Nephron progenitor cell (in vitro differentiated cells): ENCODE measurements around the gene SEPTIN8.

Source experiments
- DNase-seq: peaks from one replicate; pipeline ENCODE4 v3.0.0; 2021
- H3K27ac Mint-ChIP-seq: 2 replicates; pipeline ENCODE4 v1.8.0; 2021; ENCODE audit warnings: mild to moderate bottlenecking, moderate library complexity, mixed read lengths
- H3K27me3 Mint-ChIP-seq: 2 replicates; pipeline ENCODE4 v1.8.0; 2021; ENCODE audit warnings: mild to moderate bottlenecking, low read depth, mixed read lengths; ENCODE audit not compliant: poor library complexity
- H3K36me3 Mint-ChIP-seq: 2 replicates; pipeline ENCODE4 v1.8.0; 2021; ENCODE audit warnings: low read depth, mixed read lengths
- H3K4me1 Mint-ChIP-seq: 2 replicates; pipeline ENCODE4 v1.8.0; 2021; ENCODE audit warnings: mixed read lengths
- H3K4me3 Mint-ChIP-seq: 2 replicates; pipeline ENCODE4 v1.8.0; 2021; ENCODE audit warnings: mild to moderate bottlenecking, moderate library complexity, mixed read lengths
- H3K9me3 Mint-ChIP-seq: 2 replicates; pipeline ENCODE4 v1.8.0; 2021; ENCODE audit warnings: mild to moderate bottlenecking, moderate library complexity, mixed read lengths
- TF ChIP-seq, protein P1 (sequence below): fragments of 200-600 bp; sonication (generic); IDR thresholded peaks from 2 replicates; pipeline ENCODE4 v1.5.0; 2021; ENCODE audit warnings: antibody characterized with exemption

SEPTIN8 gene

DNA sequence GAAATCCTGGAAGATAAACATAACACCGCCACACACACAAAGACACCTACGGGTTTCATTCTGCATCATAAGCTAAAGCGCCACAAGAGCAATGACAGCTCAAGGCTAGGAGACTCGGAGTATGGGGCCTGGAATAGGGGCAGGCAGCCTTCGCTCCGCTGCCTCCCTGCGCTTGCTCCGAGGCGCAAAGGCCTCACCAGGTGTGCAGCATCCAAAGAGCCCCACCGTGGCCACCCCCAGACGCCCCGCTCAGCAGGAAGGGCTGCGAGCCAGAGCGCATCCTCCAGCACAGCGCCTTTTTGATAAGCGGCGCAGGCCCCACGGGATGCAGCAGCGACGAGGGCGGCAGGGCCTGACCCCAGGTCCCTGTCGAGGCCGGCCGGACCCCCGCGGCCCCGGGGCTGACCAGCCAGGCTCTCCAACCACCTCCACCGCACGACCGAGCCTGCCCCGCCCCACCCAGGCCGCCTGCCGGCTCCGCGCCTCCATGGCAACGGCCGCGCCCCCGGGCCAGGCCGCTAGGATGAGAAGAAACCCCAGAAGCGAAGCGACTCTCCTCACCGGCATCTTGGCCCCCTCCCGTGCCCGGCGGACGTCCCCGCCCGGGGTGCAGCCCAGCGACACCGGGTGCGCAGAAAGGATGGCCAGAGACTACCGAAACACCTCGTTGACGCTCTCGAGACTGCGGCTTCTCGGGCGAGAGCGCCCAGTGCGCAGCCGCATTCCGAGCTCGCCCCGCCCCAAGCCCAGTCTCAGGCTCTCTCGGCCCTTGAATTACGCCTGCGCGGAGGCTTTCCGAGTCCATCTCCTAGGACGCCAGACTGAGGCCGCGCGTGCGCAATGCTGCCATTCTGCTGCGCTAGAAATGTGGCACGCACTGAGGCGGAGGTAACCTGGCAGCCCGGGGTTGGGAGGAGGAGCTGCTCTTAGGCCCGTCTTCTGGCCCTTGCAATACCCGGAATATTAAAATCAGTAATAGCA, 39.9 kb downstream of the SEPTIN8 start, which contains the start of gene KIF3A:
TSS of gene KIF3A (minus strand) at position 694 of the 981 bp plus-strand sequence. CDS start at position 567, 127 bp downstream.
- TF ChIP-seq, protein P1, sequence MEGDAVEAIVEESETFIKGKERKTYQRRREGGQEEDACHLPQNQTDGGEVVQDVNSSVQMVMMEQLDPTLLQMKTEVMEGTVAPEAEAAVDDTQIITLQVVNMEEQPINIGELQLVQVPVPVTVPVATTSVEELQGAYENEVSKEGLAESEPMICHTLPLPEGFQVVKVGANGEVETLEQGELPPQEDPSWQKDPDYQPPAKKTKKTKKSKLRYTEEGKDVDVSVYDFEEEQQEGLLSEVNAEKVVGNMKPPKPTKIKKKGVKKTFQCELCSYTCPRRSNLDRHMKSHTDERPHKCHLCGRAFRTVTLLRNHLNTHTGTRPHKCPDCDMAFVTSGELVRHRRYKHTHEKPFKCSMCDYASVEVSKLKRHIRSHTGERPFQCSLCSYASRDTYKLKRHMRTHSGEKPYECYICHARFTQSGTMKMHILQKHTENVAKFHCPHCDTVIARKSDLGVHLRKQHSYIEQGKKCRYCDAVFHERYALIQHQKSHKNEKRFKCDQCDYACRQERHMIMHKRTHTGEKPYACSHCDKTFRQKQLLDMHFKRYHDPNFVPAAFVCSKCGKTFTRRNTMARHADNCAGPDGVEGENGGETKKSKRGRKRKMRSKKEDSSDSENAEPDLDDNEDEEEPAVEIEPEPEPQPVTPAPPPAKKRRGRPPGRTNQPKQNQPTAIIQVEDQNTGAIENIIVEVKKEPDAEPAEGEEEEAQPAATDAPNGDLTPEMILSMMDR = no peak
- peaks cover 17% of the 10 kb centered on the region for H3K36me3 Mint-ChIP-seq

DNA sequence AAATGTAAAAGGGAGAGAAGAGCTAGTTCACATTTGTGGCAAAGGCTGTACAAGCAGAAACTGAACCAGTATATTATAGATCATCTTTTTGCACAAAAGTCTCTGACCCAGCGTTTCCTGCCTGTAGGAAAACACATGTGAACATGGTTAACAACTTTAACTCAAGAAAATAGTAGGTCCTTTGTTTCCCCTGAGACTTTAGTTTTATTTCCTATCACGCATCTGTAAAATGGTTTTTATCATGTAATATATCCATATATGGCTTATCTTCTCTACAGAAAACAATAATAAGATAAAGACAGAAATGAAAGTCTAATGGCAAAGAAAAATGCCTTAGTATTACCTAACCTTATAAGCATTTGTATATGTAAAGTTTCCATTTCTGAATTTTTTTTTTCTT, 42.4 kb downstream of the SEPTIN8 start:
- Mint-ChIP-seq H3K4me3 (no peak overlapping the region), H3K9me3 (no peaks in the 10 kb centered on the region), H3K27ac (no peak overlapping the region)

More for the DNA sequence above, 39.9 kb downstream of the SEPTIN8 start, which contains the start of gene KIF3A:
- Mint-ChIP-seq H3K27ac (no peak within 1 kb of the TSS), H3K4me3 (peak within 1 kb of the TSS; percentile 87), H3K9me3 (peaks cover 9% of the 10 kb centered on the region), H3K4me1 (peaks cover 25% of the 10 kb centered on the region), H3K27me3 (peaks cover 36% of the 10 kb centered on the region)
- DNase-seq = peak; percentile 98

DNA sequence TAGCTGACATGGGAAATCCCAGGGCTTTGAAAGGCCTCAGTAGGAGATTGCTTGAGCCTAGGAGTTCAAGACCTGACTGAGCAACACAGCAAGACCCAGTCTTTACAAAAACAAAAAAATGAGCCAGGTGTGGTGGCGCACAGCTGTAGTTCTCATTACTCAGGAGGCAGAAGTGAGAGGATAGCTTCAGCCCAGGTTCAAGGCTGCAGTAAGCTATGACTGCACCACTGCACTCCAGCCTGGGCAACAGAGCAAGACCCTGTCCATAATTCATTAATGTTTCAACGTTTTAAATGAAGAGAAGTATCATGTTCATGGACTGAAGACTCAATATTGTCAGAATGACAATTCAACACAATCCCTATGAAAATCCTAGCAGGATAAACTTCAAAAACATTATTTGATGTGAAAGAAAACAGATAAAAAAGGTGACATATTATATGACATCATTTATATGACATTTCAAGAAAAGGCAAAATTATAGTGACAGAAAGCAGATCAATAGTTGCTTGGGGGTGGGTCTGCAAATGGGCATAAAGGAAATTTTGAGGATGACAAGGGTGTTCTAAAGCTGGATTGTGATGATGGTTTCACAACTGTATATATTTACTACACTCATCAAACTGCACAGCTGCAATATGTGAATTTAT, 43.4 kb downstream of the SEPTIN8 start:
- no peaks in the 10 kb centered on the region for H3K9me3 Mint-ChIP-seq
- TF ChIP-seq, protein P1 = no peak
- peaks cover 6% of the 10 kb centered on the region for H3K27me3 Mint-ChIP-seq
- peaks cover 25% of the 10 kb centered on the region for H3K4me1 Mint-ChIP-seq
- DNase-seq = no peak
- no peak overlapping the region for H3K27ac Mint-ChIP-seq
- no peak overlapping the region for H3K4me3 Mint-ChIP-seq
- peaks cover 34% of the 10 kb centered on the region for H3K36me3 Mint-ChIP-seq

More for the DNA sequence above, 42.4 kb downstream of the SEPTIN8 start:
- TF ChIP-seq, protein P1 = no peak
- DNase-seq = no peak
- Mint-ChIP-seq H3K27me3 (peaks cover 15% of the 10 kb centered on the region), H3K36me3 (peaks cover 27% of the 10 kb centered on the region), H3K4me1 (peaks cover 25% of the 10 kb centered on the region)

DNA sequence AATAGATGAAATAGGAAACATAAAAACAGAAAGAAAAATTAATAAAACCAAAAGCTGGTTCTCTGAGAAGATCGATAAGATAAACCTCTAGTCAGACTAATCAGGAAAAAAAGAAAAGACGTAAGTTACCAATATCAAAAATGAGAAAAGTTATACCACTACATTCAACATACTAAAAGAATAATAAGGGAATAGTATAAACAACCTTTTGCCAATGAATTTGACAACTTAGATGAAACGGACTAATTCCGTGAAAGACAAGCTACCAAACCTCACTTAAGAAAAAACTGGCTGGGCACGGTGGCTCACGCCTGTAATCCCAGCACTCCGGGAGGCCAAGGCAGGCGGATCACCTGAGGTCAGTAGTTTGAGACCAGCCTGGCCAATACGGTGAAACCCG, 47.1 kb downstream of the SEPTIN8 start:
- no peak for DNase-seq
- Mint-ChIP-seq H3K4me1 (no peaks in the 10 kb centered on the region), H3K27me3 (no peaks in the 10 kb centered on the region), H3K9me3 (no peaks in the 10 kb centered on the region), H3K36me3 (peaks cover 48% of the 10 kb centered on the region), H3K27ac (no peak overlapping the region), H3K4me3 (no peak overlapping the region)
- TF ChIP-seq, protein P1 = no peak

DNA sequence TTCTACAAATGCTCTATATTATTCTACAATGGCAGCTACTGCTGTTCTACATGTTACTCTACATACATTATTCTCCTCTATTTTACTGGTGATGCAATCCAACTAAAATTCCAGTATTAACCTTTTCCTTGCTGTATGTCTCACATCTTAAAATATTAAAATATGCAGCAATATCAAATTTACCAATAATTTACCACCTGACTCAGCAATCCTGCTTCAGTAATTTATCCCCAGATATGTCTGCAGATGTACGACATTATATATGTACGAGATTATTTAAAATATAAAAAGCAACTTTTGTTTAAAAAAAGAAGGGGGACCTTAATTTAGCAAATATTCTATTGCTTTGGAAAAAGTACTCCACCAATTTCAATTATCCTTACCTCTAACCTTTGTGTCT, 51.3 kb downstream of the SEPTIN8 start:
- no peak for DNase-seq
- H3K27me3 Mint-ChIP-seq = no peaks in the 10 kb centered on the region
- no peak overlapping the region for H3K4me3 Mint-ChIP-seq
- peaks cover 5% of the 10 kb centered on the region for H3K9me3 Mint-ChIP-seq
- peaks cover 57% of the 10 kb centered on the region for H3K36me3 Mint-ChIP-seq
- no peaks in the 10 kb centered on the region for H3K4me1 Mint-ChIP-seq
- no peak overlapping the region for H3K27ac Mint-ChIP-seq
- TF ChIP-seq, protein P1 = no peak
